HepG2 (cell line): ENCODE results near the gene RAB3C.

Source experiments
- BRCA1 ChIP-seq: sonication (generic); formaldehyde crosslinking; IDR thresholded peaks from 2 replicates; pipeline ENCODE4 v1.4.0; 2020; ENCODE audit warnings: missing genetic modification reagents
- CTCF ChIP-seq: sonication (generic); formaldehyde crosslinking; IDR thresholded peaks from 2 replicates; pipeline ENCODE4 v1.5.0; 2020; ENCODE audit warnings: mild to moderate bottlenecking, missing genetic modification reagents, moderate library complexity
- EED ChIP-seq: sonication (generic); formaldehyde crosslinking; IDR thresholded peaks from 2 replicates; pipeline ENCODE4 v1.5.0; 2020; ENCODE audit warnings: mild to moderate bottlenecking, missing genetic modification reagents
- KAT8 ChIP-seq: IDR thresholded peaks from 2 replicates; pipeline ENCODE4 v1.6.1; 2016; ENCODE audit warnings: missing genetic modification reagents, missing compliant biosample characterization
- MXD4 ChIP-seq: IDR thresholded peaks from 2 replicates; pipeline ENCODE4 v1.6.1; 2016; ENCODE audit warnings: mild to moderate bottlenecking, missing biosample characterization, missing genetic modification reagents
- ZBTB4 ChIP-seq: sonication (generic); formaldehyde crosslinking; IDR thresholded peaks from 2 replicates; pipeline ENCODE4 v1.4.0; 2020; ENCODE audit warnings: missing genetic modification reagents, mild to moderate bottlenecking, borderline replicate concordance
- ZNF296 ChIP-seq: sonication (generic); formaldehyde crosslinking; conservative IDR thresholded peaks from 2 replicates; pipeline ENCODE4 v1.5.0; 2020; ENCODE audit warnings: mild to moderate bottlenecking, missing genetic modification reagents
- ZNF3 ChIP-seq: IDR thresholded peaks from 2 replicates; pipeline ENCODE4 v1.7.0; 2017; ENCODE audit warnings: inconsistent platforms
- ZNF639 ChIP-seq: conservative IDR thresholded peaks from 2 replicates; pipeline ENCODE4 v1.6.1; 2018; ENCODE audit warnings: missing genetic modification reagents
- ZNF841 ChIP-seq: sonication (generic); formaldehyde crosslinking; IDR thresholded peaks from 2 replicates; pipeline ENCODE4 v1.8.1; 2023; ENCODE audit warnings: missing genetic modification reagents, borderline replicate concordance
- ZXDC ChIP-seq: sonication (generic); formaldehyde crosslinking; IDR thresholded peaks from 2 replicates; pipeline ENCODE4 v1.5.0; 2020; ENCODE audit warnings: mild to moderate bottlenecking, missing genetic modification reagents
- TF ChIP-seq, protein P1 (sequence below): sonication (generic); formaldehyde crosslinking; conservative IDR thresholded peaks from 2 replicates; pipeline ENCODE4 v1.5.0; 2020; ENCODE audit warnings: missing genetic modification reagents
- TF ChIP-seq, protein P2 (sequence below): sonication (generic); formaldehyde crosslinking; IDR thresholded peaks from 2 replicates; pipeline ENCODE4 v1.4.0; 2020; ENCODE audit warnings: missing genetic modification reagents
- TF ChIP-seq, protein P3 (sequence below): sonication (generic); formaldehyde crosslinking; IDR thresholded peaks from 2 replicates; pipeline ENCODE4 v1.4.0; 2020; ENCODE audit warnings: missing genetic modification reagents

GRCh38 chr5:58736214-58736613 is 153.3 kb downstream of the RAB3C start:
- TF ChIP-seq EED (CRISPR knock-in tag) (no peak), CTCF (CRISPR knock-in tag) (no peak), ZNF639 (no peak), ZNF296 (CRISPR knock-in tag) (no peak), ZBTB4 (CRISPR knock-in tag) (no peak), ZXDC (no peak), ZNF841 (CRISPR knock-in tag) (no peak), KAT8 (CRISPR knock-in tag) (no peak), MXD4 (CRISPR knock-in tag) (no peak), ZNF3 (CRISPR knock-in tag) (no peak), BRCA1 (CRISPR knock-in tag) (no peak)
- TF ChIP-seq, protein P1, sequence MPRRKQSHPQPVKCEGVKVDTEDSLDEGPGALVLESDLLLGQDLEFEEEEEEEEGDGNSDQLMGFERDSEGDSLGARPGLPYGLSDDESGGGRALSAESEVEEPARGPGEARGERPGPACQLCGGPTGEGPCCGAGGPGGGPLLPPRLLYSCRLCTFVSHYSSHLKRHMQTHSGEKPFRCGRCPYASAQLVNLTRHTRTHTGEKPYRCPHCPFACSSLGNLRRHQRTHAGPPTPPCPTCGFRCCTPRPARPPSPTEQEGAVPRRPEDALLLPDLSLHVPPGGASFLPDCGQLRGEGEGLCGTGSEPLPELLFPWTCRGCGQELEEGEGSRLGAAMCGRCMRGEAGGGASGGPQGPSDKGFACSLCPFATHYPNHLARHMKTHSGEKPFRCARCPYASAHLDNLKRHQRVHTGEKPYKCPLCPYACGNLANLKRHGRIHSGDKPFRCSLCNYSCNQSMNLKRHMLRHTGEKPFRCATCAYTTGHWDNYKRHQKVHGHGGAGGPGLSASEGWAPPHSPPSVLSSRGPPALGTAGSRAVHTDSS (CRISPR knock-in tag), result no peak
- TF ChIP-seq, protein P2, sequence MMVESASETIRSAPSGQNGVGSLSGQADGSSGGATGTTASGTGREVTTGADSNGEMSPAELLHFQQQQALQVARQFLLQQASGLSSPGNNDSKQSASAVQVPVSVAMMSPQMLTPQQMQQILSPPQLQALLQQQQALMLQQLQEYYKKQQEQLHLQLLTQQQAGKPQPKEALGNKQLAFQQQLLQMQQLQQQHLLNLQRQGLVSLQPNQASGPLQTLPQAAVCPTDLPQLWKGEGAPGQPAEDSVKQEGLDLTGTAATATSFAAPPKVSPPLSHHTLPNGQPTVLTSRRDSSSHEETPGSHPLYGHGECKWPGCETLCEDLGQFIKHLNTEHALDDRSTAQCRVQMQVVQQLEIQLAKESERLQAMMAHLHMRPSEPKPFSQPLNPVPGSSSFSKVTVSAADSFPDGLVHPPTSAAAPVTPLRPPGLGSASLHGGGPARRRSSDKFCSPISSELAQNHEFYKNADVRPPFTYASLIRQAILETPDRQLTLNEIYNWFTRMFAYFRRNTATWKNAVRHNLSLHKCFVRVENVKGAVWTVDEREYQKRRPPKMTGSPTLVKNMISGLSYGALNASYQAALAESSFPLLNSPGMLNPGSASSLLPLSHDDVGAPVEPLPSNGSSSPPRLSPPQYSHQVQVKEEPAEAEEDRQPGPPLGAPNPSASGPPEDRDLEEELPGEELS (CRISPR knock-in tag), result no peak
- TF ChIP-seq, protein P3, sequence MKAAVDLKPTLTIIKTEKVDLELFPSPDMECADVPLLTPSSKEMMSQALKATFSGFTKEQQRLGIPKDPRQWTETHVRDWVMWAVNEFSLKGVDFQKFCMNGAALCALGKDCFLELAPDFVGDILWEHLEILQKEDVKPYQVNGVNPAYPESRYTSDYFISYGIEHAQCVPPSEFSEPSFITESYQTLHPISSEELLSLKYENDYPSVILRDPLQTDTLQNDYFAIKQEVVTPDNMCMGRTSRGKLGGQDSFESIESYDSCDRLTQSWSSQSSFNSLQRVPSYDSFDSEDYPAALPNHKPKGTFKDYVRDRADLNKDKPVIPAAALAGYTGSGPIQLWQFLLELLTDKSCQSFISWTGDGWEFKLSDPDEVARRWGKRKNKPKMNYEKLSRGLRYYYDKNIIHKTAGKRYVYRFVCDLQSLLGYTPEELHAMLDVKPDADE (CRISPR knock-in tag), result no peak
